DND-41 (cell line): ENCODE results near the gene RALGPS2.

Experiments used
- ATAC-seq: fragments of 200-7000 bp; cut with Tn5 transposase; 3 replicates; pipeline ENCODE4 v1.9.1; 2021; ENCODE audit warnings: low read depth; ENCODE audit not compliant: insufficient read depth
- DNase-seq: peaks from one replicate; pipeline ENCODE4 v3.0.0-alpha.2; 2020
- H2AFZ ChIP-seq: 2 replicates; pipeline ENCODE4 v1.6.0; 2012; ENCODE audit warnings: low read depth, low read length
- H3K27ac ChIP-seq: 2 replicates; pipeline ENCODE4 v1.5.1; 2012; ENCODE audit warnings: low read length, inconsistent platforms
- H3K27me3 ChIP-seq: fragments of 200-600 bp; sonication (generic); 2 replicates; pipeline ENCODE4 v1.6.0; 2012; ENCODE audit warnings: low read length, mild to moderate bottlenecking, inconsistent platforms; ENCODE audit not compliant: insufficient read depth, poor library complexity
- H3K36me3 ChIP-seq: 2 replicates; pipeline ENCODE4 v1.5.1; 2012; ENCODE audit warnings: low read length, inconsistent platforms; ENCODE audit not compliant: insufficient read depth
- H3K4me1 ChIP-seq: 2 replicates; pipeline ENCODE4 v1.5.1; 2012; ENCODE audit warnings: mild to moderate bottlenecking, low read length; ENCODE audit not compliant: insufficient read depth
- H3K4me2 ChIP-seq: 2 replicates; pipeline ENCODE4 v1.6.0; 2012; ENCODE audit warnings: mild to moderate bottlenecking, moderate library complexity, low read length, inconsistent platforms; ENCODE audit not compliant: insufficient read depth
- H3K4me3 ChIP-seq, 2 experiments: fragments of 200-600 bp in 1 of 2; shearing (Covaris generic) in 1 of 2; 2 replicates each; pipeline ENCODE4 v1.5.1; 2012 to 2016; ENCODE audit warnings: inconsistent platforms in 2 of 2, low read length in 2 of 2, mild to moderate bottlenecking in 2 of 2, low read depth in 1 of 2, moderate library complexity in 1 of 2
- H3K79me2 ChIP-seq: 2 replicates; pipeline ENCODE4 v1.6.0; 2012; ENCODE audit warnings: low read length, inconsistent platforms; ENCODE audit not compliant: insufficient read depth
- H3K9ac ChIP-seq: 2 replicates; pipeline ENCODE4 v1.6.0; 2012; ENCODE audit warnings: low read depth, mild to moderate bottlenecking, inconsistent platforms, low read length, moderate library complexity
- H3K9me3 ChIP-seq: 2 replicates; pipeline ENCODE4 v1.5.1; 2012; ENCODE audit warnings: low read length, moderate library complexity, mild to moderate bottlenecking, inconsistent platforms; ENCODE audit not compliant: insufficient read depth, severe bottlenecking
- H4K20me1 ChIP-seq: 2 replicates; pipeline ENCODE4 v1.6.0; 2012; ENCODE audit warnings: low read length; ENCODE audit not compliant: insufficient read depth
- CTCF ChIP-seq: IDR thresholded peaks from 2 replicates; pipeline ENCODE4 v1.5.1; 2012; ENCODE audit warnings: borderline replicate concordance, low read length, moderate library complexity, mild to moderate bottlenecking; ENCODE audit not compliant: poor library complexity, severe bottlenecking; ENCODE audit errors: extremely low read depth
- EZH2 ChIP-seq: IDR thresholded peaks from 3 replicates; pipeline ENCODE4 v1.6.1; 2012; ENCODE audit warnings: borderline replicate concordance, low read depth, mild to moderate bottlenecking, moderate library complexity, low read length, inconsistent platforms; ENCODE audit not compliant: severe bottlenecking

RALGPS2 gene

GRCh38 chr1:178802873-178803272 is 77.8 kb downstream of the RALGPS2 start:
- Histone ChIP-seq H3K4me1 (no peaks in the 10 kb centered on the region), H3K9ac (no peak overlapping the region), H4K20me1 (0 out of 2 replicates have a peak, but pooled peaks cover 3% of the 10 kb centered on the region), H3K4me2 (no peak overlapping the region), H2AFZ (no peak overlapping the region), H3K9me3 (no peaks in the 10 kb centered on the region), H3K36me3 (peaks cover 6% of the 10 kb centered on the region; the same call in 1 of the 2 replicates), H3K4me3 (no peak overlapping the region), H3K79me2 (no peaks in the 10 kb centered on the region), H3K27ac (no peak overlapping the region), H3K27me3 (no peaks in the 10 kb centered on the region)
- no peak for ATAC-seq
- TF ChIP-seq CTCF (no peak), EZH2 (no peak)
- DNase-seq = no peak

GRCh38 chr1:178806665-178807300 is 81.7 kb downstream of the RALGPS2 start:
- Histone ChIP-seq H2AFZ (no peak overlapping the region), H3K9ac (no peak overlapping the region), H3K4me2 (no peak overlapping the region), H3K9me3 (no peaks in the 10 kb centered on the region), H3K4me1 (no peaks in the 10 kb centered on the region), H3K4me3 (no peak overlapping the region), H4K20me1 (0 out of 2 replicates have a peak, but pooled peaks cover 3% of the 10 kb centered on the region), H3K36me3 (peaks cover 11% of the 10 kb centered on the region; the same call in 1 of the 2 replicates), H3K79me2 (no peaks in the 10 kb centered on the region), H3K27ac (no peak overlapping the region), H3K27me3 (no peaks in the 10 kb centered on the region)
- ATAC-seq (no peak), DNase-seq (no peak)
- TF ChIP-seq CTCF (no peak), EZH2 (no peak)

GRCh38 chr1:178808529-178808928 is 83.5 kb downstream of the RALGPS2 start:
- no peak for DNase-seq
- Histone ChIP-seq H3K4me2 (no peak overlapping the region), H3K9me3 (no peaks in the 10 kb centered on the region), H4K20me1 (0 out of 2 replicates have a peak, but pooled peaks cover 3% of the 10 kb centered on the region), H3K4me3 (no peak overlapping the region), H3K27ac (no peak overlapping the region), H3K27me3 (no peaks in the 10 kb centered on the region), H3K36me3 (peaks cover 11% of the 10 kb centered on the region; the same call in 1 of the 2 replicates), H3K79me2 (no peaks in the 10 kb centered on the region), H3K9ac (no peak overlapping the region), H2AFZ (no peak overlapping the region), H3K4me1 (no peaks in the 10 kb centered on the region)
- no peak for ATAC-seq
- TF ChIP-seq EZH2 = no peak
- no peak for TF ChIP-seq CTCF

- Histone ChIP-seq H3K36me3 (peaks cover 22% of the 10 kb centered on the region), H3K4me1 (no peaks in the 10 kb centered on the region), H3K27me3 (no peaks in the 10 kb centered on the region), H3K9ac (no peak overlapping the region), H4K20me1 (0 out of 2 replicates have a peak, but pooled peaks cover 3% of the 10 kb centered on the region), H2AFZ (no peak overlapping the region), H3K79me2 (no peaks in the 10 kb centered on the region), H3K4me3 (no peak overlapping the region), H3K27ac (no peak overlapping the region), H3K4me2 (no peak overlapping the region), H3K9me3 (no peaks in the 10 kb centered on the region)
- ATAC-seq = no peak
- TF ChIP-seq EZH2 = no peak
- no peak for TF ChIP-seq CTCF
- no peak for DNase-seq
Measured at GRCh38 chr1:178810585-178810984, 85.5 kb downstream of the RALGPS2 start.
